ENCODE results near the gene BICC1.

DNA sequence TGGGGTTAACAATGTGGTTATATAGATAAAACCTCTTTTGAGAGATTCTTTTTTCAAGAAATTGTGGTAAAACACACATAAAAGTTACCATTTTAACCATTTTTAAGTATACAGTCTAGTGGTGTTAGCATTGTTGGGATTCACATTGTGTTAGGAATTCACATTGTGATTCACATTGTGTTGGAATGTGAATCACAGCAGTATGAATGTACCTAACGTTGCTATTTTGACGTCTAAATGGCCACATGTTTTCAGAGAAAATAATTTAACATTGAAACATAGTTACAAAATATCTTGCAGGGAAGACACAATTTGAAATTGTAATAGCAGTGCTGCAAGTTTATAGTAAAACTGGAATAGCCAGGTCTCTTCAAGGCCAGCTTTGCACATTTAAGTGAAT, 129.0 kb downstream of the BICC1 start:
- TF ChIP-seq POLR2A (IDR thresholded peaks at IDR 0.05; ENCODE audit: insufficient read depth in 1 of 2, low read depth in 2 of 2, low read length in 2 of 2), result no peak
- no peak for TF ChIP-seq SMARCC2 (IDR thresholded peaks at IDR 0.05)
- TF ChIP-seq, protein P1, sequence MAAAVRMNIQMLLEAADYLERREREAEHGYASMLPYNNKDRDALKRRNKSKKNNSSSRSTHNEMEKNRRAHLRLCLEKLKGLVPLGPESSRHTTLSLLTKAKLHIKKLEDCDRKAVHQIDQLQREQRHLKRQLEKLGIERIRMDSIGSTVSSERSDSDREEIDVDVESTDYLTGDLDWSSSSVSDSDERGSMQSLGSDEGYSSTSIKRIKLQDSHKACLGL (CRISPR knock-in tag; IDR thresholded peaks at IDR 0.05), result no peak
- TF ChIP-seq ZNF674 (CRISPR knock-in tag; IDR thresholded peaks at IDR 0.05; ENCODE audit: low read depth), result no peak
- no peak for TF ChIP-seq SUZ12 (IDR thresholded peaks at IDR 0.05; ENCODE audit: low read depth, low read length)
- TF ChIP-seq POLR2AphosphoS5 (IDR thresholded peaks at IDR 0.05; ENCODE audit: low read depth, low read length), result no peak
- TF ChIP-seq ZNF75D (CRISPR knock-in tag; IDR thresholded peaks at IDR 0.05; ENCODE audit: borderline replicate concordance), result no peak
- TF ChIP-seq, protein P2, sequence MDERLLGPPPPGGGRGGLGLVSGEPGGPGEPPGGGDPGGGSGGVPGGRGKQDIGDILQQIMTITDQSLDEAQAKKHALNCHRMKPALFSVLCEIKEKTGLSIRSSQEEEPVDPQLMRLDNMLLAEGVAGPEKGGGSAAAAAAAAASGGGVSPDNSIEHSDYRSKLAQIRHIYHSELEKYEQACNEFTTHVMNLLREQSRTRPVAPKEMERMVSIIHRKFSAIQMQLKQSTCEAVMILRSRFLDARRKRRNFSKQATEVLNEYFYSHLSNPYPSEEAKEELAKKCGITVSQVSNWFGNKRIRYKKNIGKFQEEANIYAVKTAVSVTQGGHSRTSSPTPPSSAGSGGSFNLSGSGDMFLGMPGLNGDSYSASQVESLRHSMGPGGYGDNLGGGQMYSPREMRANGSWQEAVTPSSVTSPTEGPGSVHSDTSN (CRISPR knock-in tag; IDR thresholded peaks at IDR 0.05), result no peak
- TF ChIP-seq SIN3A (IDR thresholded peaks at IDR 0.05; ENCODE audit: borderline replicate concordance, low read depth, low read length), result no peak
